Activated gamma-delta T cell treated with anti-CD3 and anti-CD28 coated beads, Interleukin-2, amount 50 U/mL, for 16 hours (primary cell): ENCODE measurements around the gene FAM219A.

ENCODE experiments used
- DNase-seq: peaks from one replicate; pipeline ENCODE4 v3.0.0-alpha.2; 2020; ENCODE audit warnings: low read depth

The FAM219A gene

DNA sequence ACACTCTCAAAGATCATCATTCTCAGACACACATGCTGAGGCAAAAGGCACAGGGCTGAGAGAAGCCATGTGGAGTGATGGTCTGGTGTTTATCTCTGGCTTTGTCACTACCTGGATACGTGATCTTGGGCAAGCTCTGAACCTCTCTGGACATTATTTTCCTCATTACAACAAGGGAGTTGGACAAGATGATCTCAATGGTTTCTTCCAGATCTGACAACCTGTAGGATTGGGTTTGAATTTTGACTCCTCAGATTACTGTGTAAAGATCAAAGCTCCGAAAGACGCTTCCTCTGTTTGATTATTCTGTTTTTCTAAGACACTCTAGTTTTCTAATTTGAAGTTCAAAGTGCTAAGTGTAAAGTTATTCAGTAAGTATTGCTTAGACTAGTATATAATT is 109.0 kb downstream of the FAM219A start:
- no peak for DNase-seq
